Left forelimb (tissue), 1 donor: ENCODE results near the gene SHISA9.
"Not testable (repeated sequence)": the region's sequence is repeated elsewhere in the genome, so short reads cannot be mapped to it uniquely, and the experiment has no call there.

ENCODE experiments used
- DNase-seq: peaks from one replicate; pipeline ENCODE4 v3.0.0-alpha.2; 2018; ENCODE audit warnings: low spot score

The SHISA9 gene

GRCh38 chr16:12900156-12900555, 1.2 kb upstream of the SHISA9 start:
- no peak for DNase-seq

GRCh38 chr16:12900599-12901203, 697 bp upstream of the SHISA9 start:
- DNase-seq = no peak

- no peak for DNase-seq
Measured at GRCh38 chr16:12901204-12901596, 198 bp upstream of the SHISA9 start.

GRCh38 chr16:12902511-12903372, 1.3 kb downstream of the SHISA9 start:
- no peak for DNase-seq

GRCh38 chr16:12903407-12904328, 2.3 kb downstream of the SHISA9 start:
- DNase-seq = no peak

GRCh38 chr16:12904329-12904671, 2.9 kb downstream of the SHISA9 start:
- no peak for DNase-seq

GRCh38 chr16:12906271-12906670, 4.9 kb downstream of the SHISA9 start:
- DNase-seq = no peak

- DNase-seq = no peak
Measured at GRCh38 chr16:12906765-12907516, 5.5 kb downstream of the SHISA9 start.

- DNase-seq = no peak
Measured at GRCh38 chr16:12907670-12908233, 6.4 kb downstream of the SHISA9 start.

GRCh38 chr16:12917246-12917645, 15.8 kb downstream of the SHISA9 start:
- no peak for DNase-seq

- no peak for DNase-seq
Measured at GRCh38 chr16:12917653-12918052, 16.3 kb downstream of the SHISA9 start.

- no peak for DNase-seq
Measured at GRCh38 chr16:12920739-12921138, 19.3 kb downstream of the SHISA9 start.

- not testable (repeated sequence) for DNase-seq
Measured at GRCh38 chr16:12923640-12924039, 22.2 kb downstream of the SHISA9 start.

GRCh38 chr16:12925026-12925800, 23.8 kb downstream of the SHISA9 start:
- no peak for DNase-seq

- DNase-seq = no peak
Measured at GRCh38 chr16:12927591-12927990, 26.2 kb downstream of the SHISA9 start.

GRCh38 chr16:12930881-12931280, 29.5 kb downstream of the SHISA9 start:
- DNase-seq = no peak

GRCh38 chr16:12936391-12936790, 35.0 kb downstream of the SHISA9 start:
- DNase-seq = no peak

GRCh38 chr16:12941896-12942295, 40.5 kb downstream of the SHISA9 start:
- no peak for DNase-seq

- no peak for DNase-seq
Measured at GRCh38 chr16:12942861-12943260, 41.5 kb downstream of the SHISA9 start.

GRCh38 chr16:12944300-12944699, 42.9 kb downstream of the SHISA9 start:
- no peak for DNase-seq

GRCh38 chr16:12951392-12951791, 50.0 kb downstream of the SHISA9 start:
- no peak for DNase-seq
